HT-29 (cell line): ENCODE measurements around the gene IFT57. TPM values are rescaled to one million over a fixed set of nuclear protein-coding genes. Genes with fewer than 3 reads are reported as not detected.
"Not testable (repeated sequence)": the region's sequence is repeated elsewhere in the genome, so short reads cannot be mapped to it uniquely, and the experiment has no call there.

Experiments
- DNase-seq: peaks from one replicate; pipeline ENCODE4 v3.0.0-alpha.2; 2015; ENCODE audit warnings: low spot score
- total RNA-seq: library from RNA; depleted of rRNA; stranded (reverse); fragments of >200 nt; shearing (Covaris generic); gene quantifications from 2 replicates; pipeline ENCODE4 v1.2.3, GENCODE V29; 2014

The IFT57 gene
- total RNA-seq, 1 experiment from 2014 or later = 36.6 TPM

DNA sequence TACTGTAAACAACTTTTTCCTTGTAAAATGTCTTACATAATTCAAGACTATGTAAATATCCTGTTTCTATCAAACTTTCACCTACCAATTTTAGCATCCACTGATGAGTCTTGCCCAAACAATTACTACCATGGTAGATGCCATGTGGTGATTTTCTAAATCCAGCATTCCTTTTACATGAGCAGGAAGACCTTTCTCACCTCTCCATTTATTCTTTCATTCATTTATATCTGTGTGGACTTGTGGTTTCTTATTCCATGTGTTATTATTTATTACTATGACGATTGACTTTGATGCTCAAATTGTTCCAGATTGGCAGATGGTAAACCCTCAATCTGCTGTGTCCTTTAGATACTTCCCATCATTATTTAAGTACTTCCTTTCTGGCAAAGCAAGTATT is 62.4 kb downstream of the IFT57 start:
- no peak for DNase-seq

DNA sequence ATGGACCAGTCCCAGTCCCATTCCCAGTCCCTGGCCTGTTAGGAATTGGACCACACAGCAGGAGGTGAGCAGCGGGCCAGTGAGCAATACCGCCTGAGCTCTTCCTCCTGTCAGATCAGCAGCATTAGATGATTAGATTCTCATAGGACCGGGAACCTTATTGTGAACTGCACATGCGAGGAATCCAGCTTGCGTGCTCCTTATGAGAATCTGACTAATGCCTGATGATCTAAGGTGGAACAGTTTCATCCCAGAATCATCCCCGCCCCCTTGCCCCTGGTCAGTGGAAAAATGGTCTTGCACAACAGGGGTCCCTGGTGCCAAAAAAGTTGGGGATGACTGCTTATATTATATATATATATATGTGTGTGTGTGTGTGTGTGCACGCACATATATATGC is 63.1 kb downstream of the IFT57 start:
- no peak for DNase-seq

DNA sequence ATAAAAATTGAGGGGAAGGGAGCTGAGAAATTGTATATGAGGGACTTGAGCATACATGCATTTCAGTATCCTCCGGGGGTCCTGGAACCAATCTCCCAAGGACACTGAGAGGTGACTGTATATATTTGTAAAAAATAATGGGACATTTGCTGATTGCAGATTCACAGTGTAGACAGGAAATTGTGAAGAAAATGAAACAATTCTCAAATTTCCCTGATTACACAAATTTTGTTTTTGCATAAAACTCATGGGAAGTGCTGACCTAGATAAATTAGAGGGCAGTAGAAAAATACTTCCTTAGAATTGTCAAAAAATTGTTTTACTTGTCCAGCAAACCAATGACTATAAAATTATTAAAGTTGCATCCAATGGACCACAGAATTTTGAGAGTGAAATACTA is 64.0 kb downstream of the IFT57 start:
- no peak for DNase-seq

DNA sequence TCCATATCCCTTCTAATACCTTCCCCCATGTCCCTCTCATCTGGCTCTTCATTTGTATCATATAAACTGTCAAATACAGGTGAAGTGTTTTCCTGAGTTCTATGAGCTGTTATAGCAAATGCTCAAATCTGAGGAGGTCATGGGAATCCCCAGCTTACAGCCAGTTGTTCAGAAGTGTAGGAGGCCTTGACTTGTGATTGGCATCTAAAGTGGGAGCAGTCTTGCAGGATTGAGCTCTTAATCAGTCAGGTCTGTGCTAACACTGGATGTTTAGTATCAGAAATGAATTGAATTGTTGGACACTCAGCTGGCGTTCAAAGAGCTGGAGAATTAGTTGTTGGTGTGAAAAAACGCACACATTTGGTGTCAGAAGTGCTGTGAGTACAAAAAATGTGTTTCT is 65.0 kb downstream of the IFT57 start:
- no peak for DNase-seq

DNA sequence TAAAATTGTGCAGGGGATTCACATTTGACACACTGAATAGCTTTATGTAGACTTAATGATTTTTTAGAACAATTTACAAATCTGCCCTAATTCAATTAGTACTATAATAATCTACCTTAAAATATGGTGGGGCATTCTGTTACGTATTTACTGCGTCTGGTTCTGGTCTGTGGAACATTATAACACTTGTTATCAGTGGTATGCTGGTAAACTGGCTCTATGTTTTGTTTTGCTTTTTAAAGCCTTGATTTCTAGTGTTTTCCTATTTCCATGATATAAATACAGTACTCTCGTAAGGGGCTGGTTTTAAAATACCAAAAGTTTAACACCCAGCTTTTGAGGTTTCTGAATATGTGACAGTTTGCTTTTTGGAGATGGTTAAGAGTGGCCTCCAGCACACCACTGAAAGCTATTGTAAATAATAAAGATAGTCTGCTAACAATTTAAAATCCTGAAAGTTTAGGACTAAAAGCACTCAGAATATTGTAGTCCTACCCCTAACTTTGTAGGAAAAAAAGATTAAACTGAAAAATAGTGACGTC is 65.8 kb downstream of the IFT57 start:
- no peak for DNase-seq

DNA sequence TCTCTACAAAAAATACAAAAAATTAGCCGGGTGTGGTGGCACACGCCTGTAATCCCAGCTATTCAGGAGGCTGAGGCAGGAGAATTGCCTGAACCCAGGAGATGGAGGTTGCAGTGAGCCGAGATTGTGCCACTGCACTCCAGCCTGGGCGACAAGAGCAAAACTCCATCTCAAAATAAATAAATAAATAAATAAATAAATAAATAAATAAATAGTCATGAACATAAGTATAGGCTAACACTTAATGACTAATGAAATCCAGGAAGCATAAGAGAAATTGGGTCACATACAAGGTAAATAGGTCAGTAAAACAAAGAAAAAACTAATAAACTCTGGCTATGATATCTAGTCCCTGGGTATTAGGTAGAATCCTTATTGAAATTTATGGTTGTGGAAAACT is 66.6 kb downstream of the IFT57 start:
- DNase-seq = not testable (repeated sequence)

DNA sequence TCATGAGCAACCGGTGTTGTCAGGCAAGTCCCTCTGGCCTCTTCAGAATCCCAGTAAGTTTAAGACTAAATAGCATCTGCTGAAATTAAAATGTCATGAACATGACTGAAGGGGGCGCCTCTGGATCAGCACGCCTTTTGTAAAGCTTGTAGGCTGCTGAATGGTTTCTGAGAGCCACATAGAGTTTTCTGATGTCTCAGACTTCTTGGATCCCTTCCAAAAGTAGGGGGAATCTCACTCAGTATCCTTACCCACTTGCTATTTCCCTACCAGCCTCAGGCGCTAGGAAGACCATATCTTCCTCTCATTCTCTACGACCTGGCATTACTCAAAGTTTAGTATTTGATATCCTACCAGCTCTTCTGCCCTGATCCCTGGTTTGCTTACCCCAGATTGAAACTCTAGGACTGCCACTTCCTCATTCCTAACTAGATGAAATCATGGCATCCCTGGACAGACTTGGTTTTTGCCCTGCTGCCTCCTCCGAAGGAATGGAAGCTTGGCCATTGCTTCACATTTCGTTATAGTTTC is 68.7 kb downstream of the IFT57 start:
- peak; percentile 84 for DNase-seq

DNA sequence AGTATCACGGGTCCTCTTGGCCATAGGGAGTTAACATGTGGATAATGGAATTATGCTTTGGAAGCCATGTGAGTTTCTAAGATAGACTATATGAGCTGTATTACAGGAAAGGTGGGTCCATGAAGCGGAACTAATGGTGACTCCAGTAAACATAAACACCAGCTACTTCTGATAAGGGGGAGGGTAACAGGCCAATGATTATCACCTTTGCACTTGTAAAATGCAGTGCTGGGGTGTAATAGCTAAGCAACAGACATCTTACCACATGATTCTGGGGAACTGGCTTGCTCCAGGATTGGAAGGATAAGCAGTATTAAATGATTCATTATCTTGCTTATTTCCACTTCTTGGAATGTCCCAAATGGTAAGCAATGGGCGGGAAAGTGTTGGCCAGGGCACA is 70.0 kb downstream of the IFT57 start:
- DNase-seq = no peak

DNA sequence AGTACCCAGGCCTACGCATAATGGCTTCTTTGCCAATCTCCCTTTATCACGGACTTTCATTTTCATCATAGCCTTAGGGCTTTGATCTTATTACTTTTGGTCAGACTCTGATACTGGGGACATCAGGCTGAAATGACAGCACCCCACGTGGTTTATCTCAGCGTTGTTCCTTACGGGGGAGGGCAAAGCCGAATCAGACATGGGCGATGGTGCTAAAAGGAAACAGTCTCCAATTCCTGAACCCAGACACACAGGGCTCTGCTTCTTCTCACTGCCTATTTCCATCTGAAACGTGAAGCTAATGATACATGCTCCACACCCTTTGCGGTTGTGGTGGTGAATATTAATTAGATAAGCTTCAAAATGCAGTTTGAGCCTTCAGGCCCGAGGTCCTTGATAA is 72.0 kb downstream of the IFT57 start:
- no peak for DNase-seq

DNA sequence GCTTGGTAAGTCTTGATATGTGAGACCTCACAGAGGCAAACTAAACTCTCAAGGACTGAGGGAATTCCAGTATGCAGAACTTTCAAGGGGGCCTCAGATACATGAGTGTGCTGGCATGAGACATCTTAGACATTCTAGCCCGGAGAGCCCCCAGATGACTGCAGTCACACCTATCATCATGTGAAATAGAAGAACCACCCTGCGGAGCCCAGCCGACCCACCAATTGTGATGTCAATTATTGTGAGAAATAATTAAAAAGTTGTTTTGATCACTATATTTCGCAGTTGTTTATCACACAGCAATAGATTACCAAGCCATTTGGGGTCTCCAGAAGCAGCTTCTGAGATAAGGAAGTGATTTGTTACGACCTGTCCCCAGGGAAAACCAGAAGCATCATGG is 76.1 kb downstream of the IFT57 start:
- no peak for DNase-seq

DNA sequence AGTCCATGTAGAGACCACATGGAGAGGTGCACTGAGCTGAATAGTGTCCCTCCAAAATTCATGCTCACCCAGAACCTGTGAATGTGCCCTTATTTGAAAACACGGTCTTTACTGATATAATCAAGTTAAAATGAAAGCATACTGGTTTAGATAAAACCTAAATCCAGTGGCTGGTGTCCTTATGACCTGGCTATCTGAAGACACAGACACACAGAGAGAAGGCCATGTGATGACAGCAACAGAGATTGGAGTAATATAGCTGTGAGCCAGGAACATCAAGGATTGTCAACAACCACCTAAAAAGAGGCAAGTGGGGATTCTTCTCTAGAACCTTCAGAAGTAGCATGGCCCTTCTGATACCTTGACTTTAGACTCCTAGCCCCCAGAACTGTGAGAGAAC is 76.6 kb downstream of the IFT57 start:
- no peak for DNase-seq

DNA sequence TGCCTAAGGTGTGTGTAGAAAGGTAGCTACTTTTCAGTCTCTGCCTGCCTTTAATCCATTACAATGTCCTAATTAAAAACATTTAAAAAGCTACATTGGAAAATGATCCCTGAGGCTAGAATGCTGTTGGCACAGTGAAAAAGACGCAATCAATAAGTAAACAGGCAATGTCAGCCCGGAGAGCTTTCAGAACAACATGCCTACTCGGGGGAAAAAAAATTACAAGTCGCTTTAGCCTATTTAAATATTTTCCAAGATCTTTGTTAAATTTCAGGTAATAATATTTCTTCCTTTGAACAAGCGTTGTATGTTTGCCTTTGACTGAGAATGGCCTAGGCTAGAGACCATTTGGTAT is 84.8 kb downstream of the IFT57 start:
- DNase-seq = no peak

DNA sequence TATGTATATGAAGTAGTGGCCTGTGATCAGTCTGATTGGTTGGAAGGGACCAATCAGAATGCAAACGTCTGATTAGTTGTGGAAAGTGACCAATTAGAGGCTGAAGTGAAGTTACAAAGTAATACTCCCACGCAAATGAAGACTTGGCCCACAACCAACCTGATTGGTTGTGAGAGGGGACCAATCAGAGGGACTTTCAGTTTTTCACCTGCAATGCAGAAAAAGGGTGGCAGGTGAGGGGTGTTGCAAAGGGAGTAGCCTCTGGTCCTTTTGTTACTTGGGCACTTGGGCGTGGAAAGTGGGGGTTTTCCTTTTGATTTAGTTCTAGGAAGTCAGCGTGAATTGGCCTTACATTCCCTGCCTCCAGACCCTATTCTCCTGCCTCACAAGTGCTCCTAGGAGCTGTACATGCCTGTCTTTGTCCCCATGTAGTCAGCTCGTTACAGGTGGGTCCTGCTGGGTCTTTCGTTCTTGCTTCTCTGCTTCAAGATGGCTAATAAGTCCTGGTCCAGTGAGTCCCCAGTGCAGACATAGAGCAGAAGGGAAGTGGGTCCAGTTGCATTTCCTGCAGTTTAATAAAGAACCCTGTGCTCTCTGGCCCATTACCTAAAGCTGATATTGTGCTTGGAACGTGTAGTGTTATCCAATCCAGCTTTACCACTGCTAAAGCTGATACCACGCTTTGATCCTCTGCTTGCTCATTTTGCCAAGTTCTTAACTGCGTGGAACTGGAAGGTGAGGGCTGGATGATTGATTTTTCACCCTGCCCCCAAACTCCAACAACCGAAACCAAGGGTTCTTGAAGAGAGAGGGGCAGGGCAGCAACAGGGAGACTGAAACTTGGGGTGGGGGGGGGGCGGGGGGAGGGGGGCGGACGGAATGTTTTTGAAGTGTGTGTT is 85.4 kb downstream of the IFT57 start:
- DNase-seq = no peak

DNA sequence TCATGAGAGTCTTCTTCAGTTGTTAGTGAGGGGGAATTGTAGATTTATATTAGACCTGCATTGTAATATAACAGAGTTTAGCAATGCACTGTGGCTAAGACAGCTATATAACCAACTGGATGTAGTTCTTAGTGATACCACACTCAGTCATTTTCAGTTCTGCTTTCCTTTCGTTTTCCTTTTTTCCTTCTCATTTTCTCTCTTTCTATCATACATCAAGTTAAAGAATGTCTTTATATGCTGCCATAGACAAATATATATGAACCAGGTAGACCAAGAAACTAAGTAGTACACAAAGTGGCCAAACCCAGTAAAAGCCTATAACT is 87.7 kb downstream of the IFT57 start:
- DNase-seq = no peak

DNA sequence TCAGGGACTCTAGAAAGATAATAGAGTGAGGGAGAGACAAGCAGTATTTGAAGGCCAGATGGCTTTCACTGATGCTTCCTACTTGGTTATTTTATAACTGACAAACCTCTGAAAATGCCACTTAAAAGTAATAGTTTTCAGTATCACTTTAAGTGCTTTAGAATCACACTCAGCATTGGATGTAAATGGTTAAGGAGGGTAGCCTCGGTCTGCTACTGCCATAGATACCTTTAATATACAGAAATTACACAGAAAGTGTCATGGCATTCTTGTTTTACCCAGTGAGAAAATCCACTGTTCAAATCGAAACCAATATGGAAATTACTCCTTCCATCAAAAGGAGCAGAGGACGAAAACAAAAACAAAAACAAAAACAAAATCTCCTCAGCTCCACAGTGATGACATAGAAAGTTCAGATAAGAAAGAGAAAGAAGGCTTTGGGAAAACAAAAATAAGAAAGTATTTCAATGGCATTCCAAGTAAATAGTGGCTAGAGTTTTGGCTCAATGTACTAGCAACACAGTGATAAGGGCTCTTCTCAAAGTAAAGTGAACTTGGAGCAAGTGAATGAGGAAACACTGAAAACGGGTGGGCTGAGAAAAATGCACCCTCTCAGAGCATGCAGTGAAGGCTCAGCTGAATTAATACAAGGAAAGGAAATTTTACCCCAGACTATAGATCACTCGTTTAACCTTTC is 88.2 kb downstream of the IFT57 start:
- no peak for DNase-seq

DNA sequence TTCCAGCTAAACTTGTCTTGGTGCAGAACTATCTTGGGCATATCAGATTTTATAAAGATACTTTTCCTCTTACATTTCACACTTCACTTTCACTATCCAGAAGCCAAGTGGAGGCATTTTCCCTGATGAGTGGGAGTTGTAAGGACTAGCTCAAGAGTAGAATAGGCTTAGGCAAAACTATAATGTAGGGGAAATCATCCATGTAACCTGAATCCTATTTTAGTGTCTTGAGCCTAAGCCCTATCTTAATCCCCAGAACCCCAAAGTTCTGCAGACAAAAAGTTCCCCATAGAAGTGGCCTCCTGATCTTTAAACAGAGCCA is 89.2 kb downstream of the IFT57 start:
- DNase-seq = no peak

DNA sequence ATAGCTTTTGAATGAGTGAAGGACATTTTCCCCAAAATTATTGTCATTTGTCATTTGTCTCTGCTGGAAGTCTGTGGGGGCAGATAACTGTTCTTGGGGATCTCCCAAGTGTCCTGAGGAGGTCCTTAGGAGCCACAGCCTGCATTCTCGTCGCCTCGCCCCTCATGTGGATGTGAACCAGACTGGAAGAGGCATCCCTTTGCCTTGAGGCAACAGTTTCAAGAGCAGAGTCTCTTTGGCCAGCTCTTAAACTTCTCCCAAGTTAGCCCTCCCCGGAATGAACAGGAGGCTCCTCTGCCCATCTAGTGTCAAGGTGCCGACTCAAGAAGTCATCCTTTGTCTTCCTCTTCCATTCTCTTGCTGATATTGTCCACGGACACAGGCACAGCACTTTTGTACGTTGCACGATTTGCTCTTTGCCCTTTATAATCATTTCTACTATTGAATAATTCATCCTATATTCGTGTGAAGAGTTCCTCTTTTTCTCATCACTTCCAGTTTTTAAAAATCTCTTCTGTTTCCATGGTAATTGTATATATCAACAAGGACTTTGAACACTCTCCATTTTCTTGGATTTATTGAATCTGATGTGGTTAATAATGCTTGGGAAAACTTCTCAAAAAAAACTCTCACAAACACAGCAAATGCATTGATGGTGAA is 90.6 kb downstream of the IFT57 start:
- no peak for DNase-seq

DNA sequence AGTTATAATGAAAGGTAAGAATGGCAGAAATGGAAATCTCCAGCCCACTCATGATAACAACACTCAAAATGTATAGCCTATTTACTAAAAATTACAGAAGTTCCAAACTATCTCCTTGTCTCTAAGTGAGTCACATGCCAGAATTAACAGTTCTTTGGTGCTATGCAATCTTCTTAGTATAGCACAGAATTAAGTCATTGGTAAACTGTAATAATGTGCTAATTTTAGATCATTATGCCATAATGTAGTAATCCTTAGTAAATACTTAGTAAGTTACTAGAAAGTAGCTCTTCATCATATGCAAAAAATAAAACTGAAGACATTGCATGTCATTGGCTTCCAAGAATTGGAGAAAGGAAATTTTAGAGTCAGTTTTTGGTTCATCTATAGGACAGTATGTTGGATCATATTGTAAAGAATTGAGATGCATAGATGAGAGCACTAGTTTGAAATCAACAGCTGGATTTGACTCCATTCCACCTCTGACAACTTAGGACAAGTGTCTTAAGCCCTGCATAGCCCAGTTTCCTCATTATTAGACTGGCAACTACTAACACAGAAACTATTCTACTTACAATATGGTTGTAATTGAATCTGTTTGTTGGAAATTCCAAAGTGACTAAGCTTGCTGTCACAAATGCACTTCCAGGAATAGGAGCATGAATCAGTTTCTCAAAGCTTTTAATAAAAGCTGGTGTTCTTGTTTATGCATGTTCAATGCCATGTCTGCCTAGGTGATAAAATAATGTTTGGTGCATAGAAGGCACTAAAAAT is 91.3 kb downstream of the IFT57 start:
- DNase-seq = no peak

DNA sequence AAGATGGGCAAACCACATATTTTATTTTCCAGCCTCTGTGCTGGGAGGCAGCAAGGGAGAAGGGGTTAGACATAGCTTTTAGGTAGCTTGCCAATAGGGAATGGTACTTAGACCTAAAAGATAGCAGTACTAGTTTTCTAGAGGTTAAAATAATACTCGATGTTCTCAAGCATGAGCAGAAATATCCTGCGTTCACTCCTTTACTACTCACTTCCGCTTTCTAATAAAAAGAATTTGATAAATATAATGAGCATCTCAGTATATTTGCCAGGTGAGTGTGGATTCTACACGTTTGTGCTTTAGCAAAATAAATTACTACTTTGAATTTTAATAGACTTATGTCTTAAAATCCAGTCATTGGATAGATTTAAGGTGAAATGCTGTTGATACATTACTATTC is 92.0 kb downstream of the IFT57 start:
- no peak for DNase-seq

DNA sequence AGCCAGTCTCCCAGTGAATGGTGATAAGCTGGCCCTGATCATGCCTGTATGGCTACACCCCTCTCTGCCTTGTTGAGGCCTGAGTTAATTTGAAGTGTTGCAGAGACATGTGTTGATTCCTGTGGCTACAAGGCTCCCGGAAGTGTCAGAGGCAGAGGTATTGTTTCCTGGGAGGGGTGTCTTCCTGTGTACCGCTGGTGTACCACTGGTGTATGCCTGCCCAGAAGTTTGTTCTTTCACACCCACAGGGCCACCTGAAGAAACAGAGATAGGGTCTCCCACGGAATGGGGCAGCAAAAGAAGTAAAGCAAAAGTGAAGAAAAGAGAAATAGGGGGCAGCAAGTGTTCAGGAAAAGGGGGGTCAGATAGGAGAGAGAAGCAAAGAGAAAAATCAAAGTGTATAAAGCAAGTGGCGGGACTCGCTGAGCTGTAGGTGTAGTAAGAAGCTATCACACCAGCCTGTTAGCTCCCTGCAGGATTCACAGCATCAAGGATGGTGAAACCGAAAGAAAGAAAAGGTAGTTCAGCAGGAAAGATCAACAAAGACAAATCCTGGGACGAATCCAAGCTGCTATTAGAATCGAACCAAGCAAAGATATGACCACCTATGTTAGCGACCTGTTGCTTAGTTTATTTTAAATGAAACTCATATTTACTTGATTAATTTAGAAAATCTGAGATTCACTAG is 94.8 kb downstream of the IFT57 start:
- no peak for DNase-seq

DNA sequence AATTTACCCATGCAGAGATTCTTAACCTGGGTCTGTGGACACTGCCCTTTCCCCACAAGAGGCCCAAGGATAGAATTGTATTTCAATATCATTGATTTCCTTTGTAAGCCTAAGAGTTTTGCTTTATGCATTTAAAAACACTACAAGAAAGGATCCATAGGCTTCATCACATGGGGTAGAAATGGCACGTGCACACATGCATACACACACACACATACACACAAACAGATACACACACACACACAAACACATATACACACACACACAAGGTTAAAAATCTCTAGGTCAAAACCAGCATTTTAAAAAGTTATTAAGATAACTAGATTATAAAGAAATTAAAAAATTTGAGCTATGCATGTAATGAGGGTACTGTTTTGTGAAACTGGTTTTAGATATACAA is 95.9 kb downstream of the IFT57 start:
- no peak for DNase-seq
